ENCODE measurements around the gene BBS9.

- no peak for TF ChIP-seq POLR2A (IDR thresholded peaks at IDR 0.05; ENCODE audit: low read depth, low read length)
- no peak for TF ChIP-seq TAF1 (IDR thresholded peaks at IDR 0.05; ENCODE audit: borderline replicate concordance, low read depth, low read length)
- no peak for TF ChIP-seq POLR2AphosphoS5 (IDR thresholded peaks at IDR 0.05; ENCODE audit: low read depth, low read length)
These were observed 407.2 kb downstream of the BBS9 start for GRCh38 chr7:33536398-33537103.

All from GM12892 (cell line).